Activated CD8-positive, alpha-beta memory T cell treated with anti-CD3 and anti-CD28 coated beads for 24 hours (primary cell): ENCODE data around the gene PSME2.

Source experiments
- DNase-seq: peaks from one replicate; pipeline ENCODE4 v3.0.0-alpha.2; 2020

PSME2 gene

GRCh38 chr14:24132976-24133375 is 13.4 kb downstream of the PSME2 start:
- DNase-seq = no peak

DNA sequence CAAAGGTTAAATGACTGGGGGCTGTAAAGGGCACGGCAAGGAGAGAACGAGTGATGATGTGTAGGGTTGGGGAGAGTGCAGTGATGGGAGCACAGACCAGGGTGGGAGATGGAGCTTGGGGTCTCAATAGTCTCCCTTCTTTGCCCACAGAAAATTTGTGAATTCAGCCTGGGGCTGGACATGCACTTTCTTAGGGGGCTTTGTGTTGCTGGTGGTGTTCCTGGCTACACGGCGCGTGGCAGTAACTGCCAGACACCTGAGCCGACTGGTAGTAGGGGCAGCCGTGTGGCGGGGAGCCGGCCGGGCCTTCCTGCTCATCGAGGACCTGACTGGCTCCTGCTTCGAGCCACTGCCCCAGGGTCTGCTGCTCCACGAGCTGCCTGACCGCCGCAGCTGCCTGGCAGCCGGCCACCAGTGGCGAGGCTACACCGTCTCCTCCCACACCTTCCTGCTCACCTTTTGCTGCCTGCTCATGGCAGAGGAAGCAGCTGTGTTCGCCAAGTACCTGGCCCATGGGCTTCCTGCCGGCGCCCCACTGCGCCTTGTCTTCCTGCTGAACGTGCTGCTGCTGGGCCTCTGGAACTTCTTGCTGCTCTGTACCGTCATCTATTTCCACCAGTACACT is 14.2 kb downstream of the PSME2 start:
- DNase-seq = peak; percentile 71

GRCh38 chr14:24131549-24131966 is 14.9 kb downstream of the PSME2 start:
- DNase-seq = no peak

- DNase-seq = no peak
Measured at GRCh38 chr14:24130717-24131548, 15.5 kb downstream of the PSME2 start.

DNA sequence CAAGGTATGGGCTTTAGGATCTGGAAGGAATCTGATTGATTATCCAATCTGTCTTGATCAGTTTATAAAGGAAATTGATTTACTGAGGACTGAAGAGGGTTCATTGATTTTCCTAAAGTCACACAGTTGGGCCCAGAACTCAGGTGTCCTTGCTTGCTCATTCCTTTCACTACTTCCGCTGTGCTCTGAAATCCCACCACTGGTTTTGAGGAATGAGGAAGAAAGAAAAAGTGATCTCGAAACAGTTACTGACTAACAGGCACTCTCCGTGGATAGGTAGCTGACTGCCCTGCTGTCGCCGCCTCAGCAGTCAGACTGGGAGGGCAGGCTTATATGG is 16.1 kb downstream of the PSME2 start, which contains the start of gene FITM1:
Gene FITM1 (plus strand): TSS at position 280 of the 337 bp plus-strand sequence. CDS start 905 bp downstream, outside the sequence.
- DNase-seq = no peak

GRCh38 chr14:24129410-24129998 is 16.9 kb downstream of the PSME2 start:
- no peak for DNase-seq

DNA sequence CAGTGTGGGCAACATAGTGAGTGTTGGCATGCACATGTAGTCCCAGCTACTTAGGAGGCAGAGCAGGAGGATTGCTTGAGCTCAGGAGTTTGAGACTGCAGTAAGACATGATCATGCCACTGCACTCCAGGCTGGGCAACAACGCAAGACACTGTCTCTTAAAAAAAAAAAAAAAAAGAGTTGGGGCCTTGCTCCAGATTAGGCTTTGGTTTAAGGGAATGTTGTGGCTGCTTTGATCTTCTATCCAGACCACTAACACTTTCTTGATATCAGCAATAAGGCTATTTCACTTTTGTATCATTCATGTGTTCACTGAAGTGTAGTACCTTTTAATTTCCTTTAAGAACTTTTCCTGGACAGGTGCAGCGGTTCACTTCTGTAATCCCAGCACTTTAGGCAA is 18.7 kb downstream of the PSME2 start:
- DNase-seq = no peak

GRCh38 chr14:24126939-24127338 is 19.5 kb downstream of the PSME2 start:
- no peak for DNase-seq

- no peak for DNase-seq
Measured at GRCh38 chr14:24123424-24124417, 22.7 kb downstream of the PSME2 start.

DNA sequence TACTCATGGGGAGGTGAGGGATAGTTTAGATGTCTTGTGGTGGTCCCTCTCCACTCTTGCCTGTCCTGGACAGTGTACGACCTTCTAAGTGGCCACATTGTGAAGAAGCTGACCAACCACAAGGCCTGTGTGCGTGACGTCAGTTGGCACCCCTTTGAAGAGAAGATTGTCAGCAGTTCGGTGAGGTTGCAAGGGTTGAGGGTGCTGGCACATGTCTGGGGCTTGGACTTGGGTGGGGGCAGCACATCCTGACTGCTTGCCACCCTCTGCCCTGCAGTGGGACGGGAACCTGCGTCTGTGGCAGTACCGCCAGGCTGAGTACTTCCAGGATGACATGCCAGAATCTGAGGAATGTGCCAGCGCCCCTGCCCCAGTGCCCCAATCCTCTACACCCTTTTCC is 23.5 kb downstream of the PSME2 start:
- no peak for DNase-seq

DNA sequence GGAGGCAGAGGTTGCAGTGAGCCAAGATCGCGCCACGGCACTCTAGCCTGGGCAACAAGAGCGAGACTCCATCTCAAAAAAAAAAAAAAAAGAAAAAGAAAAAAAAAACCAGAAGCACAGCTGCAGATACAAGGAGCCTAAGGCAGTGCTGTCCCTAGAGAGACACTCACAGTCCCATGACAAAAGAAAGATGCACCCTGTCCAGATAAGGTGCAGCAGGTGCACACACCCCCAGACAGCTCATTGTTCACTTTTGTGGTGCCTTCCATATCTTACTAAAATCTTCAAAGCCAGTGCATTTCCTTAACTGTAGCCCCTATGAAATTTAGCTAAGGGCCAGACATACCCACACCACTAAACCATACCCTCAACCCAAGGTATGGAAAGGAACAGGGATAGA is 24.0 kb downstream of the PSME2 start:
- DNase-seq = no peak

DNA sequence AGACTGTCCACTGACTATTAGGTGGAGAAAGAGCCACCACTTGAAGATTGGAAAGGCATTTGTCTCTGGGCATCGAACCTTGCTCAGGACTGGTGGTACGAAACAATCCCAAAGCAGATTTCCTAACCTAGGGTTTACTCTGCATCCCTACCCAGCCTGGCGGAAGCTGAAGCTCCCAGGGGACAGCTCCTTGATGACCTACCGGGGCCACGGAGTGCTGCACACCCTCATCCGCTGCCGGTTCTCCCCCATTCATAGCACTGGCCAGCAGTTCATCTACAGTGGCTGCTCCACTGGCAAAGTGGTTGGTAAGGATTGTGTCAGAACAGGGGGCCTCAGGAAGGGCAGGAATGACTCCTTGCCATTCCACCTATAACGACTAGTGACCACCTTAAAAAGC is 25.2 kb downstream of the PSME2 start:
- DNase-seq = no peak

DNA sequence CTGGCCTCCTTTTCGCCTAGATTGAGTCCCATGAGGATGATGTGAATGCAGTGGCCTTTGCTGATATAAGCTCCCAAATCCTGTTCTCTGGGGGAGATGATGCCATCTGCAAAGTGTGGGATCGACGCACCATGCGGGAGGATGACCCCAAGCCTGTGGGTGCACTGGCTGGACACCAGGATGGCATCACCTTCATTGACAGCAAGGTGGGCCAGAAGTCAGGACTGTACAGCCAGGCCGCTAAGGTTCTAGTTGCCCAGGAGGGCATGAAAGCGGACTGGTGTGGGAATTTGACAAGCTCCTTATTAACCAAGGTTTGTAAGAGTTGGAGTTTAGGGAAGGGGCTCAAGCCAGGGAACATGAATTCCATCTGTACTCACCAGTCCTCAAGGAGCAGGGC is 26.7 kb downstream of the PSME2 start:
- DNase-seq = no peak

DNA sequence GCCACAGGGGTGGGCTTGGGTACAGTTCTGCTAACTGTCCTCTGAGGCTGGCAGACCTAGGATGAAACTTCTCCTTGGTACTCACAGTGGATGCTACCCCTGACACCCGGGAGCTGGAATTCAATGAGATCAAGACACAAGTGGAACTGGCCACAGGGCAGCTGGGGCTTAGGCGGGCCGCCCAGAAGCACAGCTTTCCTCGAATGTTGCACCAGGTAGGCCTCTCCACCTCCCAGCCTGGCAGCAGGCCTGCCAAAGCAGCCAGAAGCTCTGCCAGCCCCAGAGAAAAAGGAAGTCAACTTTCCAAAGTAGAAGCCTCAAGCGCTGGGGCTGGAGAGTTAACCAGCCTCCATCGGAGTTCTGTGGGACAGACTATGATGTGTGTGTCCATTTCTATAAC is 29.2 kb downstream of the PSME2 start:
- DNase-seq = no peak

DNA sequence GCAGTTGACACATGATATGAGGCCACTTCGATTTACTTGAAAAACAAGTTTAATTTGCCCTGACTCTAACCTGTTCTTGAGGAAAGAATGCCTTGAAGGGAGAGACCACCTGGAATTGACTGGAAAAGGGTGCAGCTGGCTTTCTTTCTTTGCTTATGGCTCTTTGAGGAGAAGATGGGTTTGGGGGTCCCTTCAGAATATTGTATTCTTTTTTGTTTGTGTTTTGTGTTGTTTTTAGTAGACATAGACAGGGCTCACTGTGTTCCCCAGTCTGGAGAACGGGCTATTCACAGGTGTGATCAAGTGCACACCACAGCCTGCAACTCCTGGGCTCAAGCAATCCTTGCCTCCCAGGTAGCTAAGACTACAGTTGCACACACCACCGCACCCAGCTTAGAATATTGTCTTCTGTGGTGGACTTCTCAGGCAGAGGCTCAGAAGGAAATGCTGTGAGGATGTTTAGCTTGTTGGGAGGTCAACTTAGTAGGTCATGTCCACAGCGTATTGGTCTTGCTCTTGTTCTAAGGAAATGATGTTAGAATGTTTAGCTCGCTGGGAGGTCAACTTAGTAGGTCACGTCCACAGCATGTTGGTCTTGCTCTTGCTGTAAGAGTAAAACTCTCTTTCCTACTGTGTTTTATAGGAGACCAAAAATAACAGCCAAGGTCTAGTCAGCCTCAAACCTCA is 30.1 kb downstream of the PSME2 start:
- no peak for DNase-seq

GRCh38 chr14:24115422-24116127 is 30.8 kb downstream of the PSME2 start:
- DNase-seq = no peak

DNA sequence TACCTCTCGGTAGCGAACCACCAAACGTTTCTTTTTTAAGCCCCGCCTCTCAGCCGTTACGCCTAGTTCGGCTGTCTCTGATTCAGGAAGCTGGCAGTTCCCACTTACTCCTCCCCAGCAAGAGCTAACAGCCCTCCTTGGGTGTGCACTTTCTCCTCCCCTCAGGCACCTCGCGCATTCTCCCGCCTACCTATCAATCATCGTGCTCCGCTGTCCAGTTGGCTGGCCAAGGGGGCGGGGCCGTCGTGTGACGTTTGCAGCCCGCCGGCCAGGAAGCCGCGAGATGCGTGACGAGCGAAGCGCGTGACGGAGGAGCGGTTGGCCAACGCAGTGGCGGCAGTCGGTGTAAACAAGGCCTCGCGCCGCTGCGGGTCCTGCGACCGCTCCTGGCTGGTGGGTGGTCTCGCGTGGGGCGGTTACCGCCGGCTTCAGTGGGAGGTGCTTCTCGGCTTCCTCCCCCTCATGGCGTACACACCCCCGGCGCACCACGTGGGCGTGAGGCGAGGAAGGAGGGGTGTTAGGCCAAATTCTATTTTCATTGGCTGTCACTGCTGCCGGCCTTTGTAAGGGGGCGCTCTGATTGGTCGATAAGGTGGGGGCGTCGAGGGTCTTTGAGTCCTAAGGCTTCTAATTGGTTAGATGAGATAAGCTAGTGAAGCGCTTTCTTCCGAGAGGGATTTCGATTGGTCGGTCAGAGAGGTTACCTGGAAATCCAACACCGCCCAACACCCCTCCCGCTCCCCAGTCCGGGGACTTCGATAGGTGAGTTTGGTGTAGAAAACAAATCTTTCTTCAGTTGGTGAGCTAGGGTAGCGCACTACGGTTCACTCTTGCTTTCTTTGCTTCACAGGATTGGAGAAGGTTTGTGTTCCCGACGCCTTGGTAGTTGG is 31.6 kb downstream of the PSME2 start, which contains the start of the genes DCAF11 and NRL:
Gene DCAF11 (plus strand): TSS at position 246 of the 890 bp plus-strand sequence. CDS start 818 bp downstream, outside the sequence.
Gene NRL (minus strand): TSS at position 418 of the 890 bp plus-strand sequence. CDS start 32,101 bp downstream, outside the sequence.
- peak; percentile 99 for DNase-seq

- DNase-seq = peak; percentile 92
Measured at GRCh38 chr14:24113801-24114531, 32.4 kb downstream of the PSME2 start.

DNA sequence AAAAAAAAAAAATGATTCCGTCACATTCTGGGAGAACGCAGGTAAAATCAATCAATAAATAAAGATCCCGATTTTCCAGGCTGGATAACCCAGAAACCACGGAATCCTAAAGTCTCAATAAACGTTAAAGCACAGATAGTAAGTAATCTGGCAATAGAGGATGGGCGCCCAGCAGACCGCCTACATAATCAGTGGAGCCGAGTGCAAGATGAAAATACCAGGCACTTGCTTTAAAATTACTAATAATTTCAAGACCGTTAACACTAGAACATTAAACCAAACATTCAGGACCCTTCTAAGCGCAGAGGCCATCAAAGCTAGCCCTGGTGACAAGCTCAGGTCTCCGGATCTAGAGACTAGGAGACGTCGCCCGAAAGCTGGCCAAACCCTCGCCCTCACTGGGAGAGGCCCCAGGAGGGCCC is 33.0 kb downstream of the PSME2 start:
- no peak for DNase-seq
